Loucy (cell line): ENCODE results near the gene FAAP24.

Experiments
- H2AFZ ChIP-seq: fragments of 200-600 bp; sonication (generic); 2 replicates; pipeline ENCODE4 v1.6.0; 2016; ENCODE audit warnings: antibody characterized with exemption, mild to moderate bottlenecking, low read length, moderate library complexity
- H3F3A ChIP-seq: fragments of 200-600 bp; 2 replicates; pipeline ENCODE4 v1.6.0; 2016; ENCODE audit warnings: antibody characterized with exemption, low read depth, mild to moderate bottlenecking
- H3K27me3 ChIP-seq: fragments of 200-600 bp; sonication (generic); 2 replicates; pipeline ENCODE4 v1.6.1; 2014; ENCODE audit warnings: low read length, mild to moderate bottlenecking; ENCODE audit not compliant: insufficient read depth, poor library complexity, severe bottlenecking
- H3K36me3 ChIP-seq: fragments of 200-600 bp; sonication (generic); 2 replicates; pipeline ENCODE4 v1.6.1; 2016; ENCODE audit warnings: low read length; ENCODE audit not compliant: insufficient read depth
- H3K4me1 ChIP-seq: fragments of 200-600 bp; sonication (generic); 2 replicates; pipeline ENCODE4 v1.5.1; 2014; ENCODE audit warnings: low read length, mild to moderate bottlenecking; ENCODE audit not compliant: insufficient read depth, poor library complexity, severe bottlenecking
- H3K4me2 ChIP-seq: fragments of 200-600 bp; sonication (generic); 2 replicates; pipeline ENCODE4 v1.6.0; 2014; ENCODE audit warnings: antibody characterized with exemption, low read length, low read depth, mild to moderate bottlenecking; ENCODE audit not compliant: poor library complexity, severe bottlenecking
- H3K4me3 ChIP-seq: fragments of 200-600 bp; sonication (generic); 2 replicates; pipeline ENCODE4 v1.5.1; 2014; ENCODE audit warnings: low read length, mild to moderate bottlenecking, mixed read lengths; ENCODE audit not compliant: poor library complexity, severe bottlenecking
- H3K79me2 ChIP-seq: fragments of 200-600 bp; sonication (generic); 2 replicates; pipeline ENCODE4 v1.6.1; 2014; ENCODE audit warnings: low read length; ENCODE audit not compliant: insufficient read depth
- H3K9ac ChIP-seq: fragments of 200-600 bp; sonication (generic); 2 replicates; pipeline ENCODE4 v1.6.0; 2014; ENCODE audit warnings: mild to moderate bottlenecking, low read depth, low read length, moderate library complexity; ENCODE audit not compliant: poor library complexity, severe bottlenecking
- H3K9me2 ChIP-seq: fragments of 200-600 bp; sonication (generic); replicated peaks from 2 replicates; pipeline ENCODE4 v1.6.1; 2016; ENCODE audit warnings: low read depth, low read length, mixed read lengths
- H3K9me3 ChIP-seq: fragments of 200-600 bp; sonication (generic); 2 replicates; pipeline ENCODE4 v1.6.1; 2014; ENCODE audit warnings: mild to moderate bottlenecking, antibody characterized with exemption, low read length, low read depth; ENCODE audit not compliant: insufficient read depth
- H4K20me1 ChIP-seq: fragments of 200-600 bp; sonication (generic); 2 replicates; pipeline ENCODE4 v1.6.0; 2014; ENCODE audit warnings: antibody characterized with exemption, low read length, mild to moderate bottlenecking; ENCODE audit not compliant: insufficient read depth, poor library complexity, severe bottlenecking
- CTCF ChIP-seq: fragments of 200-600 bp; sonication (generic); conservative IDR thresholded peaks from 2 replicates; pipeline ENCODE4 v1.5.1; 2014; ENCODE audit warnings: mild to moderate bottlenecking, antibody characterized with exemption, low read length
- EZH2phosphoT487 ChIP-seq: fragments of 200-600 bp; IDR thresholded peaks from 2 replicates; pipeline ENCODE4 v1.6.1; 2018; ENCODE audit warnings: antibody characterized with exemption, mild to moderate bottlenecking, moderate library complexity, borderline replicate concordance

The FAAP24 gene

DNA sequence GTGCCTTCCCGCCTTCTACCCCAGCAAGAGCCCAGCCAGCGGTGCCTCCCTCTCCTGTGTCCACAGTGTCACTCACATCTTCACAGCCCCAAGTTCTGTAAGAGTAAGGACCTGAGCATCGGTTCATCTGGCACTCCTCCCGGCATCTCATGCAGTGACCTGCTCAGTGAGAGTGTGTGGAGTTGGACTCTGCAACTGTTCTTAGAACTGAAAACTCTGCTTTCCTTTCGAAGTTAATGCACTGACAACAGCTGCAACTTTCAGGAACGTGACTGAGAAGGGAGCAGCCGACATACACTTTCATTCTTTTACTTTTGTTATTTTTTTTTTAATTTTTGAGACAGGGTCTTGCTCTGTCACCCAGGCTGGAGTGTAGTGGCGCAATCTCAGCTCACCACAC is 41.5 kb upstream of the FAAP24 start:
- TF ChIP-seq EZH2phosphoT487 (no peak), CTCF (no peak)
- H2AFZ ChIP-seq, result no peak overlapping the region
- H3K4me2 ChIP-seq, result no peak overlapping the region
- no peaks in the 10 kb centered on the region for H3K27me3 ChIP-seq
- peaks cover 8% of the 10 kb centered on the region; the same call in 1 of the 2 replicates for H3K9me3 ChIP-seq
- peaks cover 15% of the 10 kb centered on the region; the same call in 1 of the 2 replicates for H3K36me3 ChIP-seq
- no peaks in the 10 kb centered on the region for H3K4me1 ChIP-seq
- H4K20me1 ChIP-seq, result no peaks in the 10 kb centered on the region
- no peak overlapping the region for H3K9ac ChIP-seq
- H3K4me3 ChIP-seq, result no peak overlapping the region
- no peaks in the 10 kb centered on the region for H3K9me2 ChIP-seq
- H3K79me2 ChIP-seq, result no peaks in the 10 kb centered on the region
- no peaks in the 10 kb centered on the region for H3F3A ChIP-seq

- Histone ChIP-seq H4K20me1 (no peaks in the 10 kb centered on the region), H3K4me3 (no peak overlapping the region), H3K9me3 (peaks cover 2% of the 10 kb centered on the region; the same call in 1 of the 2 replicates), H3K9me2 (no peaks in the 10 kb centered on the region), H3K79me2 (no peaks in the 10 kb centered on the region), H3F3A (no peaks in the 10 kb centered on the region), H3K4me1 (no peaks in the 10 kb centered on the region), H3K36me3 (peaks cover 14% of the 10 kb centered on the region; the same call in 1 of the 2 replicates), H3K4me2 (no peak overlapping the region), H2AFZ (no peak overlapping the region), H3K27me3 (no peaks in the 10 kb centered on the region), H3K9ac (no peak overlapping the region)
- no peak for TF ChIP-seq CTCF
- TF ChIP-seq EZH2phosphoT487, result no peak
These were observed 38.5 kb upstream of the FAAP24 start for GRCh38 chr19:32933571-32933970.

GRCh38 chr19:32935629-32936028 is 36.4 kb upstream of the FAAP24 start:
- no peaks in the 10 kb centered on the region for H3F3A ChIP-seq
- no peaks in the 10 kb centered on the region for H3K27me3 ChIP-seq
- H3K36me3 ChIP-seq, result peaks cover 5% of the 10 kb centered on the region; the same call in 1 of the 2 replicates
- H3K79me2 ChIP-seq, result no peaks in the 10 kb centered on the region
- H3K9ac ChIP-seq, result no peak overlapping the region
- H3K4me1 ChIP-seq, result no peaks in the 10 kb centered on the region
- no peaks in the 10 kb centered on the region for H3K9me3 ChIP-seq
- no peak overlapping the region for H2AFZ ChIP-seq
- no peak overlapping the region for H3K4me3 ChIP-seq
- no peak for TF ChIP-seq CTCF
- TF ChIP-seq EZH2phosphoT487, result no peak
- H4K20me1 ChIP-seq, result no peaks in the 10 kb centered on the region
- H3K9me2 ChIP-seq, result no peaks in the 10 kb centered on the region
- H3K4me2 ChIP-seq, result no peak overlapping the region
